ENCODE results near the gene FHOD1. TPM values are rescaled to one million over a fixed set of nuclear protein-coding genes. Genes with fewer than 3 reads are reported as not detected.

FHOD1 gene
- total RNA-seq, 4 donors from 2014 or later: 15.1 to 53.3 (median 32.5) TPM

GRCh38 chr16:67245186-67245585, 2.1 kb downstream of the FHOD1 start:
- TF ChIP-seq CTCF (IDR thresholded peaks at IDR 0.05): no peak
- ATAC-seq (ENCODE audit: low FRiP score) (no peak), DNase-seq (ENCODE audit: low spot score) (no peak)

GRCh38 chr16:67244387-67245185, 2.7 kb downstream of the FHOD1 start:
- TF ChIP-seq CTCF (IDR thresholded peaks at IDR 0.05): no peak
- DNase-seq (ENCODE audit: low spot score) (peak; percentile 37), ATAC-seq (ENCODE audit: low FRiP score) (no peak)

- no peak for TF ChIP-seq CTCF (IDR thresholded peaks at IDR 0.05)
- DNase-seq (ENCODE audit: low spot score) (no peak), ATAC-seq (ENCODE audit: low FRiP score) (no peak)
Measured at GRCh38 chr16:67243481-67243880, 3.8 kb downstream of the FHOD1 start.

GRCh38 chr16:67242138-67242730, 5.0 kb downstream of the FHOD1 start:
- no peak for TF ChIP-seq CTCF (IDR thresholded peaks at IDR 0.05)
- DNase-seq (ENCODE audit: low spot score) (no peak), ATAC-seq (ENCODE audit: low FRiP score) (no peak)

GRCh38 chr16:67241008-67241900, 6.0 kb downstream of the FHOD1 start:
- no peak for DNase-seq (ENCODE audit: low spot score)
- TF ChIP-seq CTCF (IDR thresholded peaks at IDR 0.05): no peak
- peak; percentile 74 for ATAC-seq (ENCODE audit: low FRiP score)

- no peak for TF ChIP-seq CTCF (IDR thresholded peaks at IDR 0.05)
- no peak for ATAC-seq (ENCODE audit: low FRiP score)
- no peak for DNase-seq (ENCODE audit: low spot score)
Measured at GRCh38 chr16:67240506-67240905, 6.8 kb downstream of the FHOD1 start.

Measured in omental fat pad (tissue), 4 donors.